ENCODE results near the gene TEAD3.

- TF ChIP-seq CTCF (conservative IDR thresholded peaks at IDR 0.05; ENCODE audit: low read depth, low read length) (no peak), POLR2A (IDR thresholded peaks at IDR 0.05; ENCODE audit: low read depth, low read length) (no peak), MXI1 (IDR thresholded peaks at IDR 0.05; ENCODE audit: borderline replicate concordance, low read depth, low read length) (no peak), BHLHE40 (IDR thresholded peaks at IDR 0.05; ENCODE audit: low read depth, low read length) (no peak), RFX5 (IDR thresholded peaks at IDR 0.05; ENCODE audit: low read depth, low read length) (no peak), RAD21 (IDR thresholded peaks at IDR 0.05; ENCODE audit: low read length) (no peak)
These were observed 6.7 kb upstream of the TEAD3 start for GRCh38 chr6:35503534-35503933.
